B cell (primary cell): ENCODE measurements around the gene TMEM151A. TPM values are rescaled to one million over a fixed set of nuclear protein-coding genes. Genes with fewer than 3 reads are reported as not detected.

Experiments
- ATAC-seq: fragments of 200-7000 bp; cut with Tn5 transposase; one replicate; pipeline ENCODE4 v1.10.0; 2021; ENCODE audit warnings: low read depth, mild to moderate bottlenecking, moderate number of reproducible peaks, moderate library complexity
- CTCF ChIA-PET: fragments of 350-600 bp; sonication (Branson Sonifier 250); formaldehyde crosslinking; loops from one replicate; lab custom pipeline; 2021; ENCODE audit warnings: antibody characterized with exemption, inconsistent platforms; lab: Charles Lee
- POLR2A ChIA-PET: fragments of 350-600 bp; sonication (Branson Sonifier 250); formaldehyde crosslinking; loops from one replicate; lab custom pipeline; 2021; ENCODE audit warnings: antibody characterized with exemption; lab: Charles Lee
- DNase-seq: peaks from one replicate; pipeline ENCODE4 v3.0.0; 2013
- H2AFZ ChIP-seq: 2 replicates; pipeline ENCODE4 v1.6.1; 2012; ENCODE audit warnings: mild to moderate bottlenecking, low read depth, low read length; ENCODE audit not compliant: insufficient read depth, poor library complexity, severe bottlenecking
- H3K27ac ChIP-seq, 2 donors: 1 replicate in 1 of 2; 2 replicates in 1 of 2; pipeline ENCODE4 v1.5.1; 2012 to 2013; ENCODE audit warnings: low read length in 2 of 2, mild to moderate bottlenecking in 2 of 2, moderate library complexity in 1 of 2
- H3K27me3 ChIP-seq, 4 experiments: fragments of 200-600 bp in 1 of 4; sonication (generic) in 1 of 4; replicated peaks in 1 of 4; 1 replicate in 2 of 4; 2 replicates in 2 of 4; pipeline versions ENCODE4 v1.6.1 to v1.7.0; 2013 to 2016; ENCODE audit warnings: low read length in 3 of 4, mild to moderate bottlenecking in 2 of 4, mixed read lengths in 1 of 4, moderate library complexity in 1 of 4; ENCODE audit not compliant: insufficient read depth in 4 of 4, control insufficient read depth in 3 of 4; ENCODE audit errors: control extremely low read depth in 1 of 4
- H3K36me3 ChIP-seq, 2 experiments: replicated peaks in 1 of 2; 1 replicate in 1 of 2; 2 replicates in 1 of 2; pipeline versions ENCODE4 v1.6.1 to v1.7.1; 2013; ENCODE audit warnings: low read length in 1 of 2; ENCODE audit not compliant: insufficient read depth in 2 of 2, control insufficient read depth in 1 of 2; ENCODE audit errors: control extremely low read depth in 1 of 2, extremely low read depth in 1 of 2
- H3K4me1 ChIP-seq, 2 donors: fragments of 200-600 bp in 1 of 2; sonication (generic) in 1 of 2; 1 replicate in 1 of 2; 2 replicates in 1 of 2; pipeline versions ENCODE4 v1.5.1 to v1.6.1; 2013 to 2017; ENCODE audit warnings: low read length in 2 of 2; ENCODE audit not compliant: control insufficient read depth in 2 of 2, insufficient read depth in 2 of 2
- H3K4me2 ChIP-seq: replicated peaks from 2 replicates; pipeline ENCODE3; 2012; ENCODE audit warnings: mild to moderate bottlenecking, low read depth, low read length; ENCODE audit not compliant: poor library complexity, severe bottlenecking
- H3K4me3 ChIP-seq, 5 experiments: fragments of 200-600 bp in 1 of 5; sonication (generic) in 1 of 5; 1 replicate in 3 of 5; 2 replicates in 2 of 5; pipeline versions ENCODE4 v1.5.1 to v1.7.0; 2011 to 2016; ENCODE audit warnings: low read length in 4 of 5, mild to moderate bottlenecking in 4 of 5, low read depth in 2 of 5, control low read depth in 1 of 5, moderate library complexity in 1 of 5; ENCODE audit not compliant: insufficient read depth in 1 of 5; ENCODE audit errors: control extremely low read depth in 1 of 5, extremely low read depth in 1 of 5
- H3K79me2 ChIP-seq: fragments of 200-600 bp; sonication (generic); one replicate; pipeline ENCODE4 v1.6.0; 2016; ENCODE audit warnings: low read length; ENCODE audit not compliant: control insufficient read depth, insufficient read depth
- H3K9ac ChIP-seq: fragments of 200-600 bp; sonication (generic); 2 replicates; pipeline ENCODE4 v1.6.1; 2017; ENCODE audit warnings: mild to moderate bottlenecking, low read length, moderate library complexity
- H3K9me3 ChIP-seq, 3 donors: one replicate each; pipeline versions ENCODE4 v1.6.1 to v1.7.1; 2013; ENCODE audit warnings: low read length in 2 of 3; ENCODE audit not compliant: control insufficient read depth in 2 of 3, insufficient read depth in 1 of 3; ENCODE audit errors: control extremely low read depth in 1 of 3
- H4K20me1 ChIP-seq: 2 replicates; pipeline ENCODE4 v1.6.0; 2012; ENCODE audit warnings: mild to moderate bottlenecking, low read length; ENCODE audit not compliant: insufficient read depth, control insufficient read depth, poor library complexity, severe bottlenecking
- H3K27ac Mint-ChIP-seq: one replicate; pipeline ENCODE4 v1.8.0; 2021; ENCODE audit warnings: mixed read lengths
- H3K27me3 Mint-ChIP-seq: one replicate; pipeline ENCODE4 v1.8.0; 2021; ENCODE audit warnings: mixed read lengths
- H3K4me1 Mint-ChIP-seq: one replicate; pipeline ENCODE4 v1.8.0; 2021; ENCODE audit warnings: mixed read lengths
- H3K4me3 Mint-ChIP-seq: one replicate; pipeline ENCODE4 v1.8.0; 2021; ENCODE audit warnings: mixed read lengths
- H3K9me3 Mint-ChIP-seq: one replicate; pipeline ENCODE4 v1.8.0; 2022; ENCODE audit warnings: mixed read lengths; ENCODE audit not compliant: insufficient read depth
- EZH2 ChIP-seq: IDR thresholded peaks from 2 replicates; pipeline ENCODE4 v1.6.1; 2012; ENCODE audit warnings: borderline replicate concordance, low read depth, mild to moderate bottlenecking, moderate library complexity, low read length; ENCODE audit not compliant: insufficient read depth, poor library complexity, severe bottlenecking
- WGBS: methylation state at CpG from one replicate; pipeline ENCODE4 v1.1.5; 2013; ENCODE audit warnings: missing lambda C conversion rate; ENCODE audit not compliant: insufficient coverage; 5-methylcytosine and 5-hydroxymethylcytosine counted together
- intact Hi-C: fragments of 100-400 bp; cut with micrococcal nuclease; formaldehyde crosslinking; loops from one replicate; pipeline ENCODE4 v1.10.0; 2022
- polyA plus RNA-seq: library from polyadenylated mRNA; depleted of rRNA; stranded (reverse); fragments of >200 nt; gene quantifications from 2 replicates; pipeline ENCODE4 v1.2.3, GENCODE V29; 2012
- total RNA-seq, 2 donors: library from RNA; stranded (reverse); fragments of 120-200 nt in 1 of 2; gene quantifications; 1 replicate in 1 of 2; 2 replicates in 1 of 2; pipeline versions ENCODE4 v1.2.3 to v1.2.4, GENCODE V29; 2013 to 2022
- TF ChIP-seq, protein P1 (sequence below): fragments of 200-600 bp; IDR thresholded peaks from one replicate; pipeline ENCODE4 v1.8.0; 2022; ENCODE audit warnings: antibody characterized with exemption, mild to moderate bottlenecking

Gene TMEM151A
- total and polyA plus RNA-seq, 2 donors (not counting 1 experiment from before 2014, with no cell fraction given) = 0.17 to 1.1 TPM

DNA sequence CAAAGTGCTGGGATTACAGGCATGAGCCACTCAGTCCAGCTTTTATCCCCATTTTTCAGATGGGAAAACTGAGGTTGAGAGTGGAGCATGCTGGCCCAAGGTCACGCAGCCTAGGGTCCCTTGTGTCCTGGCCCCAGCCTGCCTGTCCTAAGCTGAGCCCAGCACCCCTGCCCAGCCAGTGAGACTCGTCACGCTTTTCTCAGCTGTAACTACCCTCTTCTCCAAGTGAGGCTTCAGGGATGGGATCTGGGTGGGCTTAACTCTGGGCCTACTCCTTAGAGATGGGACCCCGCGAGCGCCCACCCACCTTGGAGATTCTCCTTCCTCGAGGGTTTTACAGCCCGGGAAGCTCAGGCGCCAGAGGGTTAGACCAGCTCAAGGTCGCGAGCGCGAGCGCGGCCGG is 390 bp upstream of the TMEM151A start:
- Mint-ChIP-seq H3K27ac (no peak overlapping the region), H3K9me3 (no peaks in the 10 kb centered on the region), H3K4me1 (peaks cover 37% of the 10 kb centered on the region), H3K4me3 (peak overlapping the region; percentile 95), H3K27me3 (peaks cover 16% of the 10 kb centered on the region)
- H3K79me2 ChIP-seq = peaks cover 24% of the 10 kb centered on the region
- peaks cover 2 to 33% (median 15%) of the 10 kb centered on the region in 4 experiments for H3K27me3 ChIP-seq
- ATAC-seq (no peak), DNase-seq (no peak)
- no peak overlapping the region for H3K27ac ChIP-seq
- 25% methylated on average over 16 of the region's 16 CpGs for whole genome bisulfite sequencing
- POLR2A ChIA-PET = no interaction called here
- intact Hi-C loops = no loop called here
- H3K36me3 ChIP-seq = no peaks in the 10 kb centered on the region
- peak overlapping the region; percentile 71 for H2AFZ ChIP-seq
- H3K9ac ChIP-seq = peak overlapping the region; percentile 37
- CTCF ChIA-PET = interaction anchor here (1.2 to 1.5 kb wide), 4 partner anchors 9 to 95 kb away, joined by 4 to 5 read pairs (median 4); no protein-coding TSS in a partner anchor
- peaks cover 12% of the 10 kb centered on the region for H4K20me1 ChIP-seq
- TF ChIP-seq EZH2 = no peak
- TF ChIP-seq, protein P1, sequence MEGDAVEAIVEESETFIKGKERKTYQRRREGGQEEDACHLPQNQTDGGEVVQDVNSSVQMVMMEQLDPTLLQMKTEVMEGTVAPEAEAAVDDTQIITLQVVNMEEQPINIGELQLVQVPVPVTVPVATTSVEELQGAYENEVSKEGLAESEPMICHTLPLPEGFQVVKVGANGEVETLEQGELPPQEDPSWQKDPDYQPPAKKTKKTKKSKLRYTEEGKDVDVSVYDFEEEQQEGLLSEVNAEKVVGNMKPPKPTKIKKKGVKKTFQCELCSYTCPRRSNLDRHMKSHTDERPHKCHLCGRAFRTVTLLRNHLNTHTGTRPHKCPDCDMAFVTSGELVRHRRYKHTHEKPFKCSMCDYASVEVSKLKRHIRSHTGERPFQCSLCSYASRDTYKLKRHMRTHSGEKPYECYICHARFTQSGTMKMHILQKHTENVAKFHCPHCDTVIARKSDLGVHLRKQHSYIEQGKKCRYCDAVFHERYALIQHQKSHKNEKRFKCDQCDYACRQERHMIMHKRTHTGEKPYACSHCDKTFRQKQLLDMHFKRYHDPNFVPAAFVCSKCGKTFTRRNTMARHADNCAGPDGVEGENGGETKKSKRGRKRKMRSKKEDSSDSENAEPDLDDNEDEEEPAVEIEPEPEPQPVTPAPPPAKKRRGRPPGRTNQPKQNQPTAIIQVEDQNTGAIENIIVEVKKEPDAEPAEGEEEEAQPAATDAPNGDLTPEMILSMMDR = no peak
- H3K4me3 ChIP-seq = peak overlapping the region in 3 of 5 experiments; percentile 18 to 53 (median 35)
- H3K9me3 ChIP-seq = peaks cover 0 to 4% (median 0%) of the 10 kb centered on the region in 3 donors
- peaks cover 34 to 39% of the 10 kb centered on the region in 2 donors for H3K4me1 ChIP-seq
- peak overlapping the region; percentile 96 for H3K4me2 ChIP-seq

DNA sequence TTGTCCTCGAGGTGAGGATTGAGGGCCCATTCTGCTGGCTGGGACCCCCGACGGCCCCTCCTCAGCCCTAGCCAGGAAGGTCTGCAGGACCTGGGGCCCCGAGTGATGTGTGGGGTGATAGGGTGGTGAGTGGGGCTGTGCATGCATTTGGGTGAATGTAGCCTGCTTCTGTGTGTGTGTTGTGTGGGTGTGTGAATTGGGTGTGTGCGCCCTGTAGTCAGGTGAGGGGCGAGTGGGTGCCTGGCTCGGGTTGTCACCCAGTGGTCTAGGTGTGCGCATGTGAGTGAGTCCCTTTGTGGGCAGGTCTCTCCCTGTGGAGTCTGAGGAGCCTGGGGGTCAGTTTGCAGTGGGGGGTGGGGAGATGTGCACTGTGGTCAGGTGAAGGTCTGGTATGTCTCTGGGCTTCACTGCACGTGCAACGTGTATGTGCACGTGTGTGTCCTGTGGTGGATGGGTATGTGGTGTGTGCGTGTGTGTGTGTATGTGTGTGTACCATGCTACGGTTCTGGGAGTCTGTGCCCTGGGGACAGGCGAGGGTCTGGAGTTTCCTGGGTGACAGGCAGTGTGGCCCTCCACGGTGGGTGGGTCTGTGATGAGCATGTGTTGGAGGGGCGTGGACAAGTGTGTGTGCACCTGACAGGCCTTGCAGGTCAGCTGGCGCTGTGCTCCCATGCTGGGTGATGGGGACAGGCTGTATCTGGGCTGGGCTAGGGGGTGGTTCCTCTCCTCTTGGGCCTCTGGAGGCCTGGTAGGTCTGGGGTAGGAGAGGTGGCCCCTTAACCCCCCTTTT is 1.0 kb downstream of the TMEM151A start:
- Histone ChIP-seq H3K36me3 (no peaks in the 10 kb centered on the region), H3K79me2 (peaks cover 11% of the 10 kb centered on the region), H3K27ac (no peak overlapping the region), H3K4me3 (no peak overlapping the region), H3K9ac (peak overlapping the region; percentile 58), H3K9me3 (peaks cover 0 to 4% (median 0%) of the 10 kb centered on the region in 3 donors), H2AFZ (peak overlapping the region; percentile 71), H4K20me1 (peaks cover 8% of the 10 kb centered on the region), H3K4me1 (peaks cover 33% of the 10 kb centered on the region in 2 donors), H3K27me3 (peaks cover 2 to 33% (median 15%) of the 10 kb centered on the region in 4 experiments), H3K4me2 (peak overlapping the region; percentile 96)
- ATAC-seq (no peak), DNase-seq (peak; percentile 42)
- intact Hi-C loops = no loop called here
- Mint-ChIP-seq H3K27me3 (peaks cover 18% of the 10 kb centered on the region), H3K4me1 (peaks cover 30% of the 10 kb centered on the region), H3K9me3 (no peaks in the 10 kb centered on the region), H3K4me3 (peak overlapping the region; percentile 80), H3K27ac (no peak overlapping the region)
- WGBS = 62% methylated on average over 14 of the region's 17 CpGs
- ChIA-PET POLR2A (no interaction called here), CTCF (no interaction called here)
- TF ChIP-seq EZH2 = no peak
- TF ChIP-seq, protein P1 = no peak
